ENCODE results near the gene HTRA3.

- TF ChIP-seq CTCF (conservative IDR thresholded peaks at IDR 0.05; ENCODE audit: low read length) (no peak), EZH2phosphoT487 (IDR thresholded peaks at IDR 0.05; ENCODE audit: borderline replicate concordance, low read depth, low read length) (no peak)
Observed at GRCh38 chr4:8351931-8352367, 82.4 kb downstream of the HTRA3 start.
